ENCODE measurements around the gene FRMD1.

The FRMD1 gene

DNA sequence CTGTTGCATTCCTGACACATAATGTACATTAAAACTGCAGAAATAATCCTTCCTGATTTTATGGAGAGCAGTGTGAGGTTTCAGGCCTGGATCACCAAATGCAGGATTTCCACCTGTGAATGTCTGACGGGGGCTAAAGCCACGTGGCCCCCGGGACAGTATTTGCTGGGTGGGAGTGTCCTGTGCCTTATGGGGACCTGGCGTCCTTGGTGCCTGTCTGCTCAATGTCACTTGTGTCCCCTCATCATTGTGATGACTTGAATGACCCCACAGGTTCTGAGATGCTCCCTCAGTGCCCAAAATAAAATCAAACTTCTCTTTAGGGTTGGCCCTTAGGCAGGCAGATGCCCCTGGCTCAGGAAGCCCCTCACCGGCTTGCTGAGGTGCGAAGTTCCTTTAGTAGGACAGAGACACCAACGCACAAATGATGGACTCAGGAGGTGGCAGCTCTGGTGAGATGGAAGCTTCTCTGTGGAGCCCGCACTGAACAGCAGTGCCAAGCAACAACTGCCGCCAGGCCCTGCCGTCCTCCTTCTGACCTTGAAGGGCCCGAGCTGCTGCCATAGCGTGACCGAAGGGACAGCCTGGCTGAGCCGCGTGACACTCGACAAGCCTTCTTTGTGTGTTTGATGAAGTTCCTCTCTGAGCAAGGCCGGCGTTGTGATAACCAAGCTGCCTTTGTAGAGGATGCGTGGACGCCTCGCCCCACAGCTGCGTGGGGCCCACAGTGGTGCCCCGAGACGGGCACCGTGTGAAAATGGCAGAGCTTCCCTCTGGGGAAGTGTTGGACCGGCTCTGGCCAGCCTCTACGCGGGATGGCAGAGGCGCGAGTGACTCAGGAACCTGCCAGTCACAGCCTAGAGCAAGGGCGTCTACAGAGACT is 30.9 kb downstream of the FRMD1 start:
- Histone ChIP-seq H3K9me3 (ENCODE audit: severe bottlenecking) (no peaks in the 10 kb centered on the region), H3K36me3 (no peaks in the 10 kb centered on the region), H3K27me3 (ENCODE audit: insufficient read depth, low read depth, severe bottlenecking) (no peaks in the 10 kb centered on the region), H3K27ac (no peak overlapping the region), H3K4me3 (ENCODE audit: low read depth, low read length) (no peak overlapping the region)
- no peak for DNase-seq
- no peak for TF ChIP-seq CTCF (IDR thresholded peaks at IDR 0.05; ENCODE audit: low read depth, low read length)

GRCh38 chr6:168046696-168047095 is 32.3 kb downstream of the FRMD1 start:
- Histone ChIP-seq H3K27me3 (ENCODE audit: insufficient read depth, low read depth, severe bottlenecking) (no peaks in the 10 kb centered on the region), H3K9me3 (ENCODE audit: severe bottlenecking) (no peaks in the 10 kb centered on the region), H3K36me3 (no peaks in the 10 kb centered on the region), H3K4me3 (ENCODE audit: low read depth, low read length) (no peak overlapping the region), H3K27ac (no peak overlapping the region)
- no peak for DNase-seq
- TF ChIP-seq CTCF (IDR thresholded peaks at IDR 0.05; ENCODE audit: low read depth, low read length), result no peak

DNA sequence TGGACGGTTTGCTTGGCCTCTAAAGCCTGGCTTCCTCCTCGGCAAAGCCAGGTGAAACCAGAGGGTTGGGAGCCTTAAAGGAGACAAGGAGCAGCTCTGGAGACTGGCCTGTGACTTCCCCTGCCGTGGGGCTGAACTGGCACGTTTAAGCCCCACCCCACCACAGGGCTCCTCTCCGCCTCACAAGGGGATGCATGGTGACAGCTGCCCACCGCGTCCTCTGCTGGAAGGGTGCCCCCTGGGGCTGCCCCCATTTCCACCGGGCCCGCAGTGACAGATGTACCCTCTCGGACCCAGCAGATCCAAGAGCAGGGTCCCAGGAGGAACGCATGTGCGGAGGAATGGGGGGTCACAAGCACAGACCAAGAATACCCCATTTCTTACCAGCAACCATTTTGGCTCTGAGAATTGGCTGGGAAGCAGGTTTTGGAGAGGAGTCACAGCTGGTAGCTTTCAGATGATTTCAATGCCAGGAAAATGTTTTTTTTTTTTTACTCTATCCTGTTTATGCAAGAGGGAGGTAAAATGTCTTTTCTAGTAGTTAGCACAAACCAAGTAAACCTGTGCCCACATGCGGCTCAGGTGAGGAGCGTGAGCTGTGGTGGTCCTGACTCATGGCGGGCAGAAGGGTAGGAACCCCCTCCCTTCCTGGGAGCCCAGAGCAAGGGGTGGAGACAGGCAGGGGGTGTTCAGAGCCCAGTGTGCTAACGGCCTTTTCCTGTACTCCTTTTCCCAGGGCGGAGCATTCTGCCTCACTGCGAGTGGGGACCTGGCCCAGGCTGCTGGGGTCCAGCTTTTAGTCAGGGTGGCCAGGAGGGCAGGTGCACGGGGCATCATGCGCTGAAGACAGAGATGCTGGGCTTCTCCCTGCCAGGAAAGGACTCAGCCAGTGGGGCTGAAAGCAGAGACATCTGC is 33.0 kb downstream of the FRMD1 start:
- H3K27me3 ChIP-seq (ENCODE audit: insufficient read depth, low read depth, severe bottlenecking), result no peaks in the 10 kb centered on the region
- TF ChIP-seq CTCF (IDR thresholded peaks at IDR 0.05; ENCODE audit: low read depth, low read length), result no peak
- H3K27ac ChIP-seq, result no peak overlapping the region
- H3K9me3 ChIP-seq (ENCODE audit: severe bottlenecking), result peaks cover 3% of the 10 kb centered on the region
- DNase-seq, result peak; percentile 6
- no peaks in the 10 kb centered on the region for H3K36me3 ChIP-seq
- H3K4me3 ChIP-seq (ENCODE audit: low read depth, low read length), result no peak overlapping the region

GRCh38 chr6:168045141-168045691 is 33.8 kb downstream of the FRMD1 start:
- Histone ChIP-seq H3K27ac (no peak overlapping the region), H3K27me3 (ENCODE audit: insufficient read depth, low read depth, severe bottlenecking) (no peaks in the 10 kb centered on the region), H3K36me3 (no peaks in the 10 kb centered on the region), H3K9me3 (ENCODE audit: severe bottlenecking) (peaks cover 6% of the 10 kb centered on the region), H3K4me3 (ENCODE audit: low read depth, low read length) (no peak overlapping the region)
- peak; percentile 65 for TF ChIP-seq CTCF (IDR thresholded peaks at IDR 0.05; ENCODE audit: low read depth, low read length)
- peak; percentile 77 for DNase-seq

DNA sequence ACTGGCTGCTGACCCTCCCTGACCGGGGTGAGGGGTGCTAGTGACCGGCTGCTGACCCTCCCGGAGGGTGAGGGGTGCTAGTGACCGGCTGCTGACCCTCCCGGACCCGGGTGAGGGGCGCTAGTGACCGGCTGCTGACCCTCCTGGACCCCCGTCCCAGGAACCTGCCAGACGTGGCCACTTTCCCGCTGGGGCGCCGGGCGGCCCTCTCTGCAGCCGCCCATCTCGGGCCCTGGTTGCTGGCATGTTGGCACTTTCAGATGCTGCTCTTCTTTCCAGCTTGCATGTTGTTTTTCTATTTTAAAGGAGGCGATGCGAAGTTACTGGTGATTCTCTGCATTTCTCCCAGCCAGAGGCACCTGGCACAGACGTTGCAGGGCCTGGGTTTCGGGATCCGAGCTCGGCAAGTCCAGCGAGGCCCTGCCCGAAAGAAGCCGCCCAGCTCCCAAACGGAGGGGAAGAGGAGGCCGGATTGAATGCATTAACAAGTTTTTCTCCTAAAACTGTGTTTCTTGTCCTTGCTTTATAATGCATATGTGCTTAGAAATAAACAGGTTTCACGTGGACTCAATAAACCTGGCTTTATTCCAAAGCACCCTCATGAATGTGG is 34.4 kb downstream of the FRMD1 start:
- DNase-seq, result no peak
- Histone ChIP-seq H3K36me3 (no peaks in the 10 kb centered on the region), H3K27me3 (ENCODE audit: insufficient read depth, low read depth, severe bottlenecking) (no peaks in the 10 kb centered on the region), H3K27ac (no peak overlapping the region), H3K4me3 (ENCODE audit: low read depth, low read length) (no peak overlapping the region), H3K9me3 (ENCODE audit: severe bottlenecking) (peaks cover 12% of the 10 kb centered on the region)
- TF ChIP-seq CTCF (IDR thresholded peaks at IDR 0.05; ENCODE audit: low read depth, low read length), result no peak
